ENCODE measurements around the gene SPATA21. TPM values are rescaled to one million over a fixed set of nuclear protein-coding genes. Genes with fewer than 3 reads are reported as not detected.

Gene SPATA21
- polyA plus RNA-seq, 3 donors, result not detected

DNA sequence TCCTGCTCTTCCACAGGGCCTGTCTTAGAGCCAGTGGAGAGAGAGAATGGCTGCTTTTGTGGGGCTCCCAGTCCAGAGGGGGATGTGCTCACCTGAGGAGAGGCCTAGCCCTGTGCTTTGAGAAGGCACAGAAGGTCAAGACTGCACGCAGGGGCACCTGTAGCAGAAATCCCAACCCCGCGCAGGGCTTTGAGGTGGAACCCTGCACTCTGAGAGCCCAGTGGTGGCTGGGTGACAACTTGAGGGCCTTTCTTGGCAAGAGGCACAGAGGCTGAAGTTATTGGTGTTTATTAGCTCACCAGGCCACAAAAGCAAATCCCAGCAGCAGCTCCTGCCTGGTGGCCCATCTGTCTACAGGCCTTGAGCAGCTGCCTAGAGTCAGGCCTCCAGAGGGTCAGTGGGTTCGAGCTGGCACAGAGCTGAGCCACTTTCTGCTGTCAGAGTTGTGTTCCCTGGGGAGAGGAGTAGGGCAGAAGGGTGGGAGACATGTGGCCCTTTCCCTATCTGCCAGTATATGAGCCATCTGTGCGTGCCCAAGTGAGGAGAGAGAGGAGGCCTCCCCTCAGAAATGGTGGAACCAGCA lies 38.8 kb downstream of the SPATA21 start:
- Histone ChIP-seq H3K79me2 (ENCODE audit: insufficient read depth, low read length) (peaks cover 9% of the 10 kb centered on the region), H3K36me3 (replicated peaks in 1 of 2; ENCODE audit: control insufficient read depth in 1 of 2, insufficient read depth in 2 of 2, low read length in 2 of 2) (peaks cover 49 to 68% of the 10 kb centered on the region in 2 donors), H3K9ac (ENCODE audit: insufficient read depth, low read length, poor library complexity, severe bottlenecking) (no peak overlapping the region), H3K4me1 (ENCODE audit: control insufficient read depth in 1 of 2, insufficient read depth in 2 of 2, low read length in 2 of 2) (no peaks in the 10 kb centered on the region), H4K20me1 (ENCODE audit: insufficient read depth, low read length) (peaks cover 61% of the 10 kb centered on the region), H3K4me3 (replicated peaks in 1 of 3; ENCODE audit: low read depth in 2 of 3, low read length in 3 of 3) (no peak overlapping the region), H2AFZ (ENCODE audit: insufficient read depth, low read depth, low read length, poor library complexity, severe bottlenecking) (no peak overlapping the region), H3K27ac (ENCODE audit: low read depth in 1 of 2, low read length in 2 of 2) (no peak overlapping the region), H3K27me3 (ENCODE audit: control insufficient read depth in 2 of 2, insufficient read depth in 2 of 2, low read length in 2 of 2) (no peaks in the 10 kb centered on the region), H3K9me3 (replicated peaks in 1 of 2; ENCODE audit: control insufficient read depth in 1 of 2, insufficient read depth in 1 of 2, low read length in 2 of 2) (no peaks in the 10 kb centered on the region), H3K4me2 (replicated peaks; ENCODE audit: extremely low read depth, low read length, poor library complexity, severe bottlenecking) (no peak overlapping the region)
- TF ChIP-seq, protein P1, sequence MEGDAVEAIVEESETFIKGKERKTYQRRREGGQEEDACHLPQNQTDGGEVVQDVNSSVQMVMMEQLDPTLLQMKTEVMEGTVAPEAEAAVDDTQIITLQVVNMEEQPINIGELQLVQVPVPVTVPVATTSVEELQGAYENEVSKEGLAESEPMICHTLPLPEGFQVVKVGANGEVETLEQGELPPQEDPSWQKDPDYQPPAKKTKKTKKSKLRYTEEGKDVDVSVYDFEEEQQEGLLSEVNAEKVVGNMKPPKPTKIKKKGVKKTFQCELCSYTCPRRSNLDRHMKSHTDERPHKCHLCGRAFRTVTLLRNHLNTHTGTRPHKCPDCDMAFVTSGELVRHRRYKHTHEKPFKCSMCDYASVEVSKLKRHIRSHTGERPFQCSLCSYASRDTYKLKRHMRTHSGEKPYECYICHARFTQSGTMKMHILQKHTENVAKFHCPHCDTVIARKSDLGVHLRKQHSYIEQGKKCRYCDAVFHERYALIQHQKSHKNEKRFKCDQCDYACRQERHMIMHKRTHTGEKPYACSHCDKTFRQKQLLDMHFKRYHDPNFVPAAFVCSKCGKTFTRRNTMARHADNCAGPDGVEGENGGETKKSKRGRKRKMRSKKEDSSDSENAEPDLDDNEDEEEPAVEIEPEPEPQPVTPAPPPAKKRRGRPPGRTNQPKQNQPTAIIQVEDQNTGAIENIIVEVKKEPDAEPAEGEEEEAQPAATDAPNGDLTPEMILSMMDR (IDR thresholded peaks at IDR 0.05), result no peak
- H3K36me3 Mint-ChIP-seq, result peaks cover 53 to 66% of the 10 kb centered on the region in 2 donors
- H3K4me3 Mint-ChIP-seq, result no peak overlapping the region
- peaks cover 0 to 2% (median under 1%) of the 10 kb centered on the region in 3 donors for H3K27me3 Mint-ChIP-seq (ENCODE audit: low read depth in 3 of 3)
- WGBS (ENCODE audit: insufficient coverage), result 98% methylated on average over 5 of the region's 5 CpGs
- DNase-seq, result no peak
- no peaks in the 10 kb centered on the region for H3K4me1 Mint-ChIP-seq
- intact Hi-C loops (cut with micrococcal nuclease), result no loop called here
- no peaks in the 10 kb centered on the region for H3K9me3 Mint-ChIP-seq
- H3K27ac Mint-ChIP-seq, result peak overlapping the region in 2 of 7 donors; percentile 8 to 46

DNA sequence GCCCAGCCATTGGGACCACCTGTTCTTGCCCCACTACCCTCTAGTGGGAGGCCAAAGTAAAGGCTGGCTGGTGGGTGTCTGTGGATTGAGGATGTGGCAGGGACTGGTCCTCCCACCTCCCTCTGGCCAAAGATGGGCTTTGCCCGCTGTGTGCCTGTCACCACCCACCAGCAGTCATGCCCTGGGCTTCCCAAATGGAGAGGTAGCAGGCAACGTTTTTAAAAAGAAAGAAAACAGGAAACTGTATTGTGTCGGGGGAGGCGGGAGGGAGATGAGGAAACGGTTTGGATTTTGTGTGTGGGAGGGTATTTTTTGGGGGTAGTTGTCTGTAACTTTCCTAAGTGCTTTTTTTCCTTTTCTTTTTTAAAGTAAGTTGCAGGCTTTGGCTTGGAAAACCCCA lies 40.1 kb downstream of the SPATA21 start:
- TF ChIP-seq, protein P1 (IDR thresholded peaks at IDR 0.05), result no peak
- Histone ChIP-seq H3K9ac (ENCODE audit: insufficient read depth, low read length, poor library complexity, severe bottlenecking) (no peak overlapping the region), H3K4me1 (ENCODE audit: control insufficient read depth in 1 of 2, insufficient read depth in 2 of 2, low read length in 2 of 2) (no peaks in the 10 kb centered on the region), H3K27me3 (ENCODE audit: control insufficient read depth in 2 of 2, insufficient read depth in 2 of 2, low read length in 2 of 2) (no peaks in the 10 kb centered on the region), H3K36me3 (replicated peaks in 1 of 2; ENCODE audit: control insufficient read depth in 1 of 2, insufficient read depth in 2 of 2, low read length in 2 of 2) (peaks cover 58 to 81% of the 10 kb centered on the region in 2 donors), H2AFZ (ENCODE audit: insufficient read depth, low read depth, low read length, poor library complexity, severe bottlenecking) (no peak overlapping the region), H3K9me3 (replicated peaks in 1 of 2; ENCODE audit: control insufficient read depth in 1 of 2, insufficient read depth in 1 of 2, low read length in 2 of 2) (no peaks in the 10 kb centered on the region), H3K27ac (ENCODE audit: low read depth in 1 of 2, low read length in 2 of 2) (peak overlapping the region in 1 of 2 donors; percentile 41), H3K79me2 (ENCODE audit: insufficient read depth, low read length) (peaks cover 22% of the 10 kb centered on the region), H3K4me2 (replicated peaks; ENCODE audit: extremely low read depth, low read length, poor library complexity, severe bottlenecking) (no peak overlapping the region), H4K20me1 (ENCODE audit: insufficient read depth, low read length) (peaks cover 74% of the 10 kb centered on the region), H3K4me3 (replicated peaks in 1 of 3; ENCODE audit: low read depth in 2 of 3, low read length in 3 of 3) (no peak overlapping the region)
- Mint-ChIP-seq H3K4me1 (peaks cover 3% of the 10 kb centered on the region), H3K27me3 (ENCODE audit: low read depth in 3 of 3) (peaks cover 0 to 3% (median 0%) of the 10 kb centered on the region in 3 donors), H3K27ac (peak overlapping the region in 1 of 7 donors; percentile 57), H3K4me3 (no peak overlapping the region), H3K9me3 (no peaks in the 10 kb centered on the region), H3K36me3 (peaks cover 66 to 80% of the 10 kb centered on the region in 2 donors)
- whole genome bisulfite sequencing (ENCODE audit: insufficient coverage), result 0% methylated on average over 2 of the region's 5 CpGs
- DNase-seq, result no peak
- intact Hi-C loops (cut with micrococcal nuclease), result no loop called here

All from CD14-positive monocyte (primary cell).